ENCODE measurements around the gene EPB42.

Gene EPB42

GRCh38 chr15:43267439-43267838 lies 46.6 kb upstream of the EPB42 start:
- Histone ChIP-seq H3K4me3 (ENCODE audit: low read depth, low read length, poor library complexity, severe bottlenecking) (no peak overlapping the region), H3K9me2 (ENCODE audit: low read depth, low read length) (no peaks in the 10 kb centered on the region), H4K20me1 (ENCODE audit: insufficient read depth, low read length) (no peaks in the 10 kb centered on the region), H3K9me3 (ENCODE audit: low read length) (no peaks in the 10 kb centered on the region), H3K27ac (ENCODE audit: low read depth, low read length, poor library complexity, severe bottlenecking) (no peak overlapping the region), H3K4me1 (ENCODE audit: insufficient read depth, low read length, severe bottlenecking) (no peaks in the 10 kb centered on the region), H3K79me2 (ENCODE audit: insufficient read depth, low read length) (no peaks in the 10 kb centered on the region), H3K36me3 (ENCODE audit: insufficient read depth, low read length) (no peaks in the 10 kb centered on the region; the same call in 1 of the 2 replicates), H3K27me3 (ENCODE audit: insufficient read depth, low read length) (no peaks in the 10 kb centered on the region; the same call in 1 of the 2 replicates), H3K4me2 (ENCODE audit: low read length) (no peak overlapping the region), H2AFZ (ENCODE audit: low read length) (no peak overlapping the region), H3F3A (ENCODE audit: insufficient read depth, low read length) (no peaks in the 10 kb centered on the region), H3K9ac (ENCODE audit: low read length) (no peak overlapping the region)
- TF ChIP-seq CTCF (IDR thresholded peaks at IDR 0.05; ENCODE audit: low read length) (no peak), EZH2 (IDR thresholded peaks at IDR 0.05; ENCODE audit: borderline replicate concordance, low read length) (no peak)

- Histone ChIP-seq H3F3A (ENCODE audit: insufficient read depth, low read length) (no peaks in the 10 kb centered on the region), H3K27ac (ENCODE audit: low read depth, low read length, poor library complexity, severe bottlenecking) (no peak within 1 kb of the TSS), H3K4me2 (ENCODE audit: low read length) (no peak within 1 kb of the TSS), H3K9ac (ENCODE audit: low read length) (no peak within 1 kb of the TSS), H3K4me1 (ENCODE audit: insufficient read depth, low read length, severe bottlenecking) (no peaks in the 10 kb centered on the region), H3K9me2 (ENCODE audit: low read depth, low read length) (no peaks in the 10 kb centered on the region), H3K9me3 (ENCODE audit: low read length) (no peaks in the 10 kb centered on the region), H3K36me3 (ENCODE audit: insufficient read depth, low read length) (no peaks in the 10 kb centered on the region), H3K27me3 (ENCODE audit: insufficient read depth, low read length) (no peaks in the 10 kb centered on the region), H3K79me2 (ENCODE audit: insufficient read depth, low read length) (no peaks in the 10 kb centered on the region), H3K4me3 (ENCODE audit: low read depth, low read length, poor library complexity, severe bottlenecking) (no peak within 1 kb of the TSS), H4K20me1 (ENCODE audit: insufficient read depth, low read length) (no peaks in the 10 kb centered on the region), H2AFZ (ENCODE audit: low read length) (no peak within 1 kb of the TSS)
- no peak for TF ChIP-seq EZH2 (IDR thresholded peaks at IDR 0.05; ENCODE audit: borderline replicate concordance, low read length)
Observed at GRCh38 chr15:43266834-43267233, 46.0 kb upstream of the EPB42 start, which contains the start of gene TGM5. TGM5 (minus strand) TSS chr15:43266928; CDS start chr15:43266849, 79 bp downstream.

- Histone ChIP-seq H3K4me1 (ENCODE audit: insufficient read depth, low read length, severe bottlenecking) (no peaks in the 10 kb centered on the region), H4K20me1 (ENCODE audit: insufficient read depth, low read length) (no peaks in the 10 kb centered on the region), H3K79me2 (ENCODE audit: insufficient read depth, low read length) (no peaks in the 10 kb centered on the region), H3K9me3 (ENCODE audit: low read length) (no peaks in the 10 kb centered on the region), H3K27ac (ENCODE audit: low read depth, low read length, poor library complexity, severe bottlenecking) (no peak overlapping the region), H3K36me3 (ENCODE audit: insufficient read depth, low read length) (no peaks in the 10 kb centered on the region), H3K9me2 (ENCODE audit: low read depth, low read length) (no peaks in the 10 kb centered on the region), H3K27me3 (ENCODE audit: insufficient read depth, low read length) (no peaks in the 10 kb centered on the region), H3K4me2 (ENCODE audit: low read length) (no peak overlapping the region), H3K9ac (ENCODE audit: low read length) (no peak overlapping the region), H2AFZ (ENCODE audit: low read length) (no peak overlapping the region), H3F3A (ENCODE audit: insufficient read depth, low read length) (no peaks in the 10 kb centered on the region), H3K4me3 (ENCODE audit: low read depth, low read length, poor library complexity, severe bottlenecking) (no peak overlapping the region)
- TF ChIP-seq CTCF (IDR thresholded peaks at IDR 0.05; ENCODE audit: low read length) (no peak), EZH2 (IDR thresholded peaks at IDR 0.05; ENCODE audit: borderline replicate concordance, low read length) (no peak)
Observed at GRCh38 chr15:43266386-43266785, 45.6 kb upstream of the EPB42 start.

GRCh38 chr15:43260011-43260615 lies 39.3 kb upstream of the EPB42 start:
- Histone ChIP-seq H3K4me2 (ENCODE audit: low read length) (no peak overlapping the region), H4K20me1 (ENCODE audit: insufficient read depth, low read length) (no peaks in the 10 kb centered on the region), H3F3A (ENCODE audit: insufficient read depth, low read length) (no peaks in the 10 kb centered on the region), H3K9ac (ENCODE audit: low read length) (no peak overlapping the region), H3K36me3 (ENCODE audit: insufficient read depth, low read length) (no peaks in the 10 kb centered on the region), H3K4me3 (ENCODE audit: low read depth, low read length, poor library complexity, severe bottlenecking) (no peak overlapping the region), H3K4me1 (ENCODE audit: insufficient read depth, low read length, severe bottlenecking) (no peaks in the 10 kb centered on the region), H3K9me2 (ENCODE audit: low read depth, low read length) (no peaks in the 10 kb centered on the region), H3K27ac (ENCODE audit: low read depth, low read length, poor library complexity, severe bottlenecking) (no peak overlapping the region), H3K27me3 (ENCODE audit: insufficient read depth, low read length) (no peaks in the 10 kb centered on the region; the same call in 1 of the 2 replicates), H2AFZ (ENCODE audit: low read length) (no peak overlapping the region), H3K79me2 (ENCODE audit: insufficient read depth, low read length) (no peaks in the 10 kb centered on the region), H3K9me3 (ENCODE audit: low read length) (no peaks in the 10 kb centered on the region)
- TF ChIP-seq CTCF (IDR thresholded peaks at IDR 0.05; ENCODE audit: low read length) (no peak), EZH2 (IDR thresholded peaks at IDR 0.05; ENCODE audit: borderline replicate concordance, low read length) (no peak)
